Measurements from ENCODE around the gene ANO5. TPM values are rescaled to one million over a fixed set of nuclear protein-coding genes. Genes with fewer than 3 reads are reported as not detected.

Gene ANO5
- total RNA-seq, 1 experiment from 2014 or later = 1.1 TPM

GRCh38 chr11:22234743-22235142 is 41.9 kb downstream of the ANO5 start:
- CTCF ChIA-PET = interaction anchor here (1.4 kb wide), 1 partner anchor 10 kb away, joined by 5 read pairs; no protein-coding TSS in a partner anchor
- no peak overlapping the region for H3K9ac ChIP-seq (ENCODE audit: low read length)

More at GRCh38 chr11:22234743-22235142, 41.9 kb downstream of the ANO5 start:
- no peak for ATAC-seq
- no peak overlapping the region for H3K4me2 ChIP-seq (ENCODE audit: low read length)
- H4K20me1 ChIP-seq (ENCODE audit: insufficient read depth) = no peaks in the 10 kb centered on the region
- H3K36me3 ChIP-seq (ENCODE audit: control insufficient read depth in 1 of 2, insufficient read depth in 2 of 2, low read length in 2 of 2) = no peaks in the 10 kb centered on the region
- TF ChIP-seq ZFX (IDR thresholded peaks at IDR 0.05) = no peak
- TF ChIP-seq SP1 (IDR thresholded peaks at IDR 0.05; ENCODE audit: low read depth) = no peak
- TF ChIP-seq SIN3A (IDR thresholded peaks at IDR 0.05; ENCODE audit: low read depth) = no peak
- TF ChIP-seq TCF7L2 (IDR thresholded peaks at IDR 0.05; ENCODE audit: borderline replicate concordance, extremely low read depth, insufficient read depth, insufficient read length) = no peak
- TF ChIP-seq JUND (IDR thresholded peaks at IDR 0.05) = no peak
- TF ChIP-seq ELF1 (IDR thresholded peaks at IDR 0.05; ENCODE audit: borderline replicate concordance, low read depth) = no peak
- no peak for TF ChIP-seq ATF3 (IDR thresholded peaks at IDR 0.05)
- no peak for TF ChIP-seq YY1 (IDR thresholded peaks at IDR 0.05; ENCODE audit: extremely low read depth, insufficient replicate concordance, low read depth, low read length)
- no peak for TF ChIP-seq EZH2 (IDR thresholded peaks at IDR 0.05)
- no peak for TF ChIP-seq CTCF (IDR thresholded peaks at IDR 0.05 in 2 of 3, conservative IDR thresholded peaks at IDR 0.05 in 1 of 3; ENCODE audit: borderline replicate concordance in 1 of 3, insufficient read depth in 1 of 3, low read depth in 2 of 3, low read length in 2 of 3)
- no peak for TF ChIP-seq RAD21 (IDR thresholded peaks at IDR 0.05; ENCODE audit: low read depth)
- no peak overlapping the region for H2AFZ ChIP-seq (ENCODE audit: low read depth, low read length, poor library complexity, severe bottlenecking)
- no peak overlapping the region for H3K27ac ChIP-seq (ENCODE audit: low read depth, low read length)
- H3K9me3 ChIP-seq (ENCODE audit: control insufficient read depth in 1 of 2, insufficient read depth in 1 of 2, low read depth in 1 of 2, low read length in 2 of 2) = no peaks in the 10 kb centered on the region
- no peaks in the 10 kb centered on the region for H3K9me2 ChIP-seq (ENCODE audit: insufficient read depth)
- RAD21 ChIA-PET (ENCODE audit: low non-redundant PET in 1 of 2, low total read pairs in 2 of 2, uncharacterized antibody in 2 of 2, unreplicated experiment in 2 of 2) = no interaction called here
- H3K4me3 ChIP-seq (replicated peaks in 1 of 2; ENCODE audit: low read depth in 1 of 2, low read length in 2 of 2) = no peak overlapping the region
- no peaks in the 10 kb centered on the region for H3K79me2 ChIP-seq (ENCODE audit: insufficient read depth, low read length)
- POLR2A ChIA-PET = no interaction called here
- DNase-seq (ENCODE audit: low read depth, low spot score) = no peak
- intact Hi-C loops (cut with micrococcal nuclease) = no loop called here
- H3K4me1 ChIP-seq (ENCODE audit: control insufficient read depth in 1 of 2, insufficient read depth in 2 of 2, low read length in 2 of 2) = no peaks in the 10 kb centered on the region
- H3K27me3 ChIP-seq (ENCODE audit: insufficient read depth, low read length) = no peaks in the 10 kb centered on the region
- BruUV-seq (replicated peaks) = no TSS peak

Data from HCT116 (cell line).